Upper lobe of right lung (tissue), 1 donor: ENCODE results near the gene VWA8. TPM values are rescaled to one million over a fixed set of nuclear protein-coding genes. Genes with fewer than 3 reads are reported as not detected.

Source experiments
- ATAC-seq: fragments of 200-7000 bp; cut with Tn5 transposase; one replicate; pipeline ENCODE4 v1.9.1; 2020; ENCODE audit warnings: mild to moderate bottlenecking, moderate library complexity
- DNase-seq: peaks from one replicate; pipeline ENCODE4 v3.0.0-alpha.2; 2020
- H3K27ac ChIP-seq: fragments of 200-600 bp; one replicate; pipeline ENCODE4 v1.8.0; 2022
- H3K27me3 ChIP-seq: fragments of 200-600 bp; one replicate; pipeline ENCODE4 v1.8.0; 2022; ENCODE audit warnings: mild to moderate bottlenecking
- H3K36me3 ChIP-seq: fragments of 200-600 bp; one replicate; pipeline ENCODE4 v1.8.0; 2022
- H3K4me1 ChIP-seq: fragments of 200-600 bp; one replicate; pipeline ENCODE4 v1.8.0; 2022
- H3K4me3 ChIP-seq: fragments of 200-600 bp; one replicate; pipeline ENCODE4 v1.8.0; 2022; ENCODE audit warnings: mild to moderate bottlenecking
- H3K9me3 ChIP-seq: fragments of 200-600 bp; one replicate; pipeline ENCODE4 v1.8.0; 2022
- intact Hi-C: fragments of 100-400 bp; cut with DNase I; formaldehyde crosslinking; loops from one replicate; pipeline ENCODE4 v1.11.0; 2022
- total RNA-seq: library from RNA; stranded (reverse); fragmentation: NEBNext Ultra II Directional; extraction: Animal tissue kit (Norgen Biotek cat#: 25700); gene quantifications from one replicate; pipeline ENCODE4 v1.2.1, GENCODE V29; 2021
- TF ChIP-seq, protein P1 (sequence below): fragments of 200-600 bp; IDR thresholded peaks from one replicate; pipeline ENCODE4 v1.8.0; 2022; ENCODE audit warnings: antibody characterized with exemption
- donor health status: DM: no; HTN: yes; CAD: no; lungs with severe emphysema.

Gene VWA8
- total RNA-seq, 1 donor from 2014 or later = 20.6 TPM

DNA sequence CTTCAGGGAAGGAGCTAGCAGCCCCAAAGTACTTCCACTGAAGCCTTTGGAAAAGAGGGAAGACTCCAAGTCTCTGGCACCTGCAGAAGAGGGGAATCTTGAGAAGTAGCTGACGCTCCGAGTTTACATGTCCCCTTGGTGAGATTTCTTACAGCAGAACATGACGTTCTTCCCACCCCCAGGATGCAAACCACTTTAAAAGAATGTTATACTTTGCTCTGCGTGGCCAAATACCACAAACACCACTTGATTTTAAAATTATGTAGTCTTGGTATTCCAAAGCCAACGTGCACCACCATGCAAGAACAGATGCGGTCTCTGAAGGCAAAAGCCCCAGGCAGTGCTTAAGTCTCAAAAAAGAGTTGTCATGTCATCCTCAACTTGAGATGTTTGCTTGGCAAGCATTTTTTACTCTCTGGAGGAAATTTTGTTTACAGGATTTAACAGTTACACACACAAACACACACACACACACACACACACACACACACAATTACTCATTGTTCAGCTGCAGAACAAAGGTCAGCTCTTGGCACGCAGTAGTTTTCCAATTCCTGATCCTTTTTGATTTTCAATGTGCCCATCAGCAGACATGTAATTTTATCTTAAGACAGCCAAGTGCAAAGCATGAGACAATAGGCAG is 397.4 kb downstream of the VWA8 start:
- ATAC-seq (no peak), DNase-seq (no peak)
- peak overlapping the region; percentile 13 for H3K27ac ChIP-seq
- intact Hi-C loops = no loop called here
- TF ChIP-seq, protein P1, sequence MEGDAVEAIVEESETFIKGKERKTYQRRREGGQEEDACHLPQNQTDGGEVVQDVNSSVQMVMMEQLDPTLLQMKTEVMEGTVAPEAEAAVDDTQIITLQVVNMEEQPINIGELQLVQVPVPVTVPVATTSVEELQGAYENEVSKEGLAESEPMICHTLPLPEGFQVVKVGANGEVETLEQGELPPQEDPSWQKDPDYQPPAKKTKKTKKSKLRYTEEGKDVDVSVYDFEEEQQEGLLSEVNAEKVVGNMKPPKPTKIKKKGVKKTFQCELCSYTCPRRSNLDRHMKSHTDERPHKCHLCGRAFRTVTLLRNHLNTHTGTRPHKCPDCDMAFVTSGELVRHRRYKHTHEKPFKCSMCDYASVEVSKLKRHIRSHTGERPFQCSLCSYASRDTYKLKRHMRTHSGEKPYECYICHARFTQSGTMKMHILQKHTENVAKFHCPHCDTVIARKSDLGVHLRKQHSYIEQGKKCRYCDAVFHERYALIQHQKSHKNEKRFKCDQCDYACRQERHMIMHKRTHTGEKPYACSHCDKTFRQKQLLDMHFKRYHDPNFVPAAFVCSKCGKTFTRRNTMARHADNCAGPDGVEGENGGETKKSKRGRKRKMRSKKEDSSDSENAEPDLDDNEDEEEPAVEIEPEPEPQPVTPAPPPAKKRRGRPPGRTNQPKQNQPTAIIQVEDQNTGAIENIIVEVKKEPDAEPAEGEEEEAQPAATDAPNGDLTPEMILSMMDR = no peak
- H3K27me3 ChIP-seq = no peaks in the 10 kb centered on the region
- H3K36me3 ChIP-seq = no peaks in the 10 kb centered on the region
- peaks cover 37% of the 10 kb centered on the region for H3K4me1 ChIP-seq
- H3K9me3 ChIP-seq = no peaks in the 10 kb centered on the region
- no peak overlapping the region for H3K4me3 ChIP-seq

DNA sequence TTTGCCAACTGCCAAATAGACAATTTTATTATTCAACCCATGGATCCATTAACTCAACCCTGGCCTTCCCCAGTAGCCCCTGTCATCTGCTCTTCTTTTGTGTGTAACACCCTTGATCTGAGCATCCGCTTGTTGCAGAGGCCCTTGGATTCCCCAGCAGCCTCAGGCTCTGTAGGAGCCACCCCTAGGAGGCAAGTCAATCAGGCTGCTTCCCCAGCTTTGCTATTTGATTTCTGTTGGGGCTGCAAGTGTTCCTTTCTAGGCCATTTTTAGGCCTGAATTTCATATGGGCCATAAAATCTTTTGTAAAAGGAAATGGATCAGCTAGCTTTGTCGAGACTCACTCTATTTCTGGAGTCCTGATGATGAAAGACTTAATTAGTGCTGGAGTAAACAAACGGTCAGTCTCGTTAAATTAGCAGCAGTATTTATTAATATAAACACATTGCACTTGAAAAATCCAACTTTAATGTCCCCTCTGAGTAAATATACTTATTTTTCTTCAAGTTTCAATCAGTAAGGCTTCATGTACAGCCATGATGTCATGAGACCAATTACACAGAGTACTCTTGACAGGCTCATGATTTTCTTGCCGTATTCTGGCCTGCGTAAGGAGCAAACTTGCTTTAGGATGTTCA is 398.2 kb downstream of the VWA8 start:
- TF ChIP-seq, protein P1 = no peak
- ATAC-seq (no peak), DNase-seq (no peak)
- Histone ChIP-seq H3K36me3 (no peaks in the 10 kb centered on the region), H3K27ac (peak overlapping the region; percentile 13), H3K9me3 (no peaks in the 10 kb centered on the region), H3K4me3 (no peak overlapping the region), H3K27me3 (no peaks in the 10 kb centered on the region), H3K4me1 (peaks cover 37% of the 10 kb centered on the region)
- intact Hi-C loops = no loop called here

DNA sequence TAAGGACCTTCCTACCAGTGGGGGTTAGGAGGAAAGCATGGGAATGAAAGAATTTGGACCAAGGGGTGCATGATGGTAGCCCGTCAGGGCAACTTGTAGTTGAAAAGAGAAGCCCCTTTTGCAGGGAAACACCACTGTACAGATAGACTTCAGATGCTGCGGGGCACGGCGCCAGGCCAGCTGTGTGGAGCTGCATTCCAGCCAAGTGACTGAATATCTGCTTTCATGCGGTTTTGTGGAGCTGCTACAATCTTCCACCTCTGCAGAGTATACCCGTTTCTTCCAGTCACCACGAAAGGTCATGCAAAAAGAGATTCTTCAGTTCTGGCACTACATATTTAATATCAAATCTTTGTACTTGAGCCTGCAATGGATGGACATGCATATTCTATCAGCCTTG is 398.8 kb downstream of the VWA8 start:
- TF ChIP-seq, protein P1 = no peak
- Histone ChIP-seq H3K9me3 (no peaks in the 10 kb centered on the region), H3K27me3 (no peaks in the 10 kb centered on the region), H3K27ac (peak overlapping the region; percentile 51), H3K4me1 (peaks cover 37% of the 10 kb centered on the region), H3K4me3 (no peak overlapping the region), H3K36me3 (no peaks in the 10 kb centered on the region)
- ATAC-seq (no peak), DNase-seq (no peak)
- intact Hi-C loops = no loop called here

DNA sequence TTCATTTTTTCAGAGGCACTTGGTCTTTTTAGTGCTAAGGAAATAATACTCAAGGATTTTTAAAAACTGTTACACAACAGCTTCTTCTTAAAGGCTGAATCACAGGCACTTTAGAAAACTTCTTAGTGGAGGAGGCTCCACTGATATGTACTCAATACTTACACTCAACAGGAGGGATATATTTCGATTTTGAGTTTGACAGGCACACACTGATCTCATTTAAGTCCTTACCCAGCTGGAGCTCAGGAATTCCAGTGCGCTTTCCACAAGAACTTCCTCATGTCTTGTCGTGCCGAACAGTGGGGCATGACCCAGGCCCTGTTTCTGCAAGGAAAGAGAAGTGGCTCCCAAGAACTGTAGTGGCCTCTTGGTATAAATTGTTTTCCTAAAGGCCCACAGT is 399.7 kb downstream of the VWA8 start:
- Histone ChIP-seq H3K27ac (peak overlapping the region; percentile 51), H3K27me3 (no peaks in the 10 kb centered on the region), H3K36me3 (no peaks in the 10 kb centered on the region), H3K4me1 (peaks cover 37% of the 10 kb centered on the region), H3K4me3 (no peak overlapping the region), H3K9me3 (no peaks in the 10 kb centered on the region)
- ATAC-seq (peak; percentile 71), DNase-seq (no peak)
- TF ChIP-seq, protein P1 = no peak
- intact Hi-C loops = no loop called here

DNA sequence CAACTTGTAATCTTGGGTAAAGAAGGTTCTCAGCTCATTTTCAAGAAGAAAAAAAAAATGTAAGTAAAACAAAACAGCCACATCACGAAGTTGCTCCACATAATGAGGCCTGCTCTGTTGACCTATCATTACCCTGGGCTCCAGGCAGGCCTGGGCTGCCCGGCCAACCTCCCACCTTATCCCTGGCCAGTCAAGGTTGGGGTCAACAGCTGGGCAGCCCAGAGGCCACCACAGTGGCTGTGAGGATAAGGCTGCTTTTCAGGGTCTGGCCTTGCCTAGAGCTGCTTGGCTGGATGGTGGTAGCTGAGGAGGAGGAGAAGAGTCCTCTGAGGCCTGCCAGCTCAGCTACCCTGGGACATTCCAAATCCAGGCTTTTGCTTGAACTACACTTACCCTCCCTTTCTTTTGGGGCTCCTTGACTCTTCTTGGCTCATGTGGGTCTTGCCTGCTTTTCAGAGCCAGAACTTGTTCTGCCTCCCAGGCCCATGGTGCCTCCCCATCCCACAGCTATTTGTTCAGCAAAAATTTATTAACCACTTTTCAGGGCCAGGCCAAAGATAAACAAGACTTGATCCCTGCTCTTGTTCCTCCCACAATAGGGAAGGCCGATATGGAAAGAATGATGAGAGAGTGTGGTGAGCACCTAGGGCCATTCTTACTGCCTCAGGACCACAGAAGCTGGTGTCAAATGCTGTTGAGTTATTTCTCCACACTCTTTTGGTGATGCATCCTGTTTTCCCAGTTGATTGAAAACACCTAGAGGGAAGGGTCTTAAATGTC is 401.9 kb downstream of the VWA8 start:
- H3K4me1 ChIP-seq = peaks cover 34% of the 10 kb centered on the region
- no peak for ATAC-seq
- intact Hi-C loops = no loop called here
- no peaks in the 10 kb centered on the region for H3K9me3 ChIP-seq
- TF ChIP-seq, protein P1 = no peak
- H3K27me3 ChIP-seq = no peaks in the 10 kb centered on the region
- no peak overlapping the region for H3K27ac ChIP-seq
- H3K4me3 ChIP-seq = no peak overlapping the region
- H3K36me3 ChIP-seq = no peaks in the 10 kb centered on the region
- no peak for DNase-seq
